IMR-90 (cell line): ENCODE measurements around the gene RNU6-9. TPM values are rescaled to one million over a fixed set of nuclear protein-coding genes. Genes with fewer than 3 reads are reported as not detected.

Source experiments
- ATAC-seq: fragments of 200-7000 bp; cut with Tn5 transposase; 2 replicates; pipeline ENCODE4 v1.9.1; 2020; ENCODE audit warnings: low read depth, mild to moderate bottlenecking, moderate library complexity
- BruUV-seq: library from RNA; stranded (reverse); fragments of 400-500 nt; replicated peaks from 2 replicates; lab custom pipeline; 2021; lab: Mats Ljungman, UMichigan
- CTCF ChIA-PET: fragments of 300-600 bp; formaldehyde crosslinking; extraction: SDS; loops from one replicate; lab custom pipeline; 2021; ENCODE audit warnings: antibody characterized with exemption; lab: Yijun Ruan, JAX
- POLR2A ChIA-PET: fragments of 300-600 bp; sonication (Branson Sonifier 250); formaldehyde crosslinking; loops from one replicate; lab custom pipeline; 2022; ENCODE audit warnings: antibody characterized with exemption; ENCODE audit not compliant: unreplicated experiment; lab: Charles Lee
- DNase-seq: peaks from one replicate; pipeline ENCODE4 v3.0.0; 2013
- H2AFZ ChIP-seq: replicated peaks from 2 replicates; pipeline ENCODE3; 2013; ENCODE audit warnings: low read length, mild to moderate bottlenecking; ENCODE audit not compliant: poor library complexity
- H2AK5ac ChIP-seq: 2 replicates; pipeline ENCODE4 v1.6.1; 2013; ENCODE audit warnings: low read depth, low read length, inconsistent platforms
- H2AK9ac ChIP-seq: replicated peaks from 2 replicates; pipeline ENCODE3; 2013; ENCODE audit warnings: mild to moderate bottlenecking, low read depth, low read length, moderate library complexity; ENCODE audit not compliant: poor library complexity
- H2BK120ac ChIP-seq: 2 replicates; pipeline ENCODE4 v1.6.1; 2013; ENCODE audit warnings: low read depth, low read length, inconsistent platforms
- H2BK15ac ChIP-seq: 3 replicates; pipeline ENCODE4 v1.6.1; 2013; ENCODE audit warnings: low read depth, low read length, inconsistent platforms
- H2BK20ac ChIP-seq: 2 replicates; pipeline ENCODE4 v1.6.1; 2013; ENCODE audit warnings: low read depth, mild to moderate bottlenecking, inconsistent platforms, low read length, moderate library complexity
- H2BK5ac ChIP-seq: 2 replicates; pipeline ENCODE4 v1.6.1; 2013; ENCODE audit warnings: mild to moderate bottlenecking, low read depth, low read length, inconsistent platforms; ENCODE audit not compliant: poor library complexity, severe bottlenecking
- H3K14ac ChIP-seq: replicated peaks from 2 replicates; pipeline ENCODE4 v1.6.1; 2013; ENCODE audit warnings: low read depth, low read length, inconsistent platforms
- H3K18ac ChIP-seq: 2 replicates; pipeline ENCODE4 v1.6.1; 2013; ENCODE audit warnings: low read depth, low read length, control low read depth
- H3K23ac ChIP-seq: 2 replicates; pipeline ENCODE4 v1.6.1; 2013; ENCODE audit warnings: low read depth, low read length, inconsistent platforms
- H3K27ac ChIP-seq: 2 replicates; pipeline ENCODE4 v1.5.1; 2013; ENCODE audit warnings: mild to moderate bottlenecking, control low read depth, low read length; ENCODE audit not compliant: insufficient read depth
- H3K27me3 ChIP-seq: 2 replicates; pipeline ENCODE4 v1.6.1; 2013; ENCODE audit warnings: low read length; ENCODE audit not compliant: control insufficient read depth, insufficient read depth
- H3K36me3 ChIP-seq: 2 replicates; pipeline ENCODE4 v1.6.1; 2013; ENCODE audit warnings: low read length, mixed read lengths; ENCODE audit not compliant: control insufficient read depth, insufficient read depth
- H3K4ac ChIP-seq: 2 replicates; pipeline ENCODE4 v1.6.1; 2013; ENCODE audit warnings: low read depth, low read length, inconsistent platforms
- H3K4me1 ChIP-seq: 2 replicates; pipeline ENCODE4 v1.6.1; 2013; ENCODE audit warnings: low read length, mixed read lengths; ENCODE audit not compliant: control insufficient read depth, insufficient read depth
- H3K4me2 ChIP-seq: 2 replicates; pipeline ENCODE4 v1.6.1; 2013; ENCODE audit warnings: low read depth, mild to moderate bottlenecking, control low read depth, low read length, moderate library complexity
- H3K4me3 ChIP-seq: 2 replicates; pipeline ENCODE4 v1.5.1; 2013; ENCODE audit warnings: low read depth, mild to moderate bottlenecking, control low read depth, low read length, moderate library complexity; ENCODE audit not compliant: insufficient read depth
- H3K56ac ChIP-seq: 2 replicates; pipeline ENCODE4 v1.6.1; 2013; ENCODE audit warnings: low read length, inconsistent platforms; ENCODE audit not compliant: insufficient read depth; ENCODE audit errors: extremely low read depth
- H3K79me1 ChIP-seq, 2 experiments: 2 replicates each; pipeline ENCODE4 v1.6.1; 2013; ENCODE audit warnings: low read length in 2 of 2, inconsistent platforms in 1 of 2, low read depth in 1 of 2
- H3K9ac ChIP-seq: 2 replicates; pipeline ENCODE4 v1.6.1; 2013; ENCODE audit warnings: low read depth, low read length, control low read depth
- H3K9me1 ChIP-seq: 2 replicates; pipeline ENCODE4 v1.6.1; 2013; ENCODE audit warnings: low read length, inconsistent platforms; ENCODE audit not compliant: insufficient read depth
- H3K9me3 ChIP-seq: 2 replicates; pipeline ENCODE4 v1.6.1; 2013; ENCODE audit warnings: low read length; ENCODE audit not compliant: control insufficient read depth, insufficient read depth
- H4K20me1 ChIP-seq: 2 replicates; pipeline ENCODE4 v1.6.1; 2013; ENCODE audit warnings: low read length, inconsistent platforms; ENCODE audit not compliant: insufficient read depth
- H4K5ac ChIP-seq: 2 replicates; pipeline ENCODE4 v1.6.1; 2013; ENCODE audit warnings: mild to moderate bottlenecking, low read depth, low read length, control low read depth
- H4K8ac ChIP-seq, 2 experiments: 2 replicates each; pipeline ENCODE4 v1.6.1; 2013; ENCODE audit warnings: low read depth in 2 of 2, low read length in 2 of 2, control low read depth in 1 of 2, inconsistent platforms in 1 of 2
- H4K91ac ChIP-seq: 2 replicates; pipeline ENCODE4 v1.6.1; 2013; ENCODE audit warnings: low read depth, low read length, inconsistent platforms; ENCODE audit not compliant: insufficient read depth
- BHLHE40 ChIP-seq: fragments of 150-350 bp; IDR thresholded peaks from 2 replicates; pipeline ENCODE4 v1.6.1; 2016; ENCODE audit warnings: mild to moderate bottlenecking, low read depth, low read length
- ELK1 ChIP-seq: fragments of 150-350 bp; IDR thresholded peaks from 2 replicates; pipeline ENCODE4 v1.6.1; 2016; ENCODE audit warnings: low read depth, mild to moderate bottlenecking, low read length, moderate library complexity, borderline replicate concordance
- MAZ ChIP-seq: IDR thresholded peaks from 2 replicates; pipeline ENCODE4 v1.6.1; 2012; ENCODE audit warnings: low read depth, mild to moderate bottlenecking, low read length, improper control_type of control experiment, moderate library complexity, borderline replicate concordance
- USF2 ChIP-seq: fragments of 150-350 bp; IDR thresholded peaks from 2 replicates; pipeline ENCODE4 v1.6.1; 2017; ENCODE audit warnings: mild to moderate bottlenecking, antibody characterized with exemption, low read length, low read depth
- WGBS, 2 experiments: methylation state at CpG; one replicate each; pipeline versions ENCODE4 v1.1.5 to v1.1.7; 2013; ENCODE audit warnings: missing lambda C conversion rate in 2 of 2; ENCODE audit not compliant: insufficient read length in 1 of 2; ENCODE audit errors: extremely low coverage in 2 of 2; 5-methylcytosine and 5-hydroxymethylcytosine counted together
- dilution Hi-C: fragments of 300-500 bp; cut with HindIII; formaldehyde crosslinking; loops from one replicate; pipeline ENCODE4 v1.14.3; 2018; ENCODE audit warnings: low sequenced_read_pairs; ENCODE audit not compliant: unreplicated experiment
- in situ Hi-C: fragments of 300-500 bp; cut with MboI; formaldehyde crosslinking; loops from 3 replicates; pipeline ENCODE4 v1.14.3; 2019; ENCODE audit warnings: low sequenced_read_pairs, inconsistent platforms, mixed read lengths
- intact Hi-C: fragments of 100-400 bp; cut with micrococcal nuclease; formaldehyde crosslinking; loops from 2 replicates; pipeline ENCODE4 v1.10.0; 2022
- polyA plus RNA-seq, 3 experiments: library from polyadenylated mRNA; depleted of rRNA; stranded (reverse); fragments of >200 nt; gene quantifications; 2 replicates each; pipeline ENCODE4 v1.2.3, GENCODE V29; 2012; ENCODE audit warnings: low replicate concordance in 1 of 3
- total RNA-seq: library from RNA; depleted of rRNA; stranded (reverse); fragments of >200 nt; gene quantifications from 2 replicates; pipeline ENCODE4 v1.2.3, GENCODE V29; 2012

Gene RNU6-9
- total and polyA plus RNA-seq, 2 of the 4 experiments (the other 2 are of a cell fraction): not detected

GRCh38 chr19:940591-941291 is 47.5 kb downstream of the RNU6-9 start:
- TF ChIP-seq ELK1: no peak
- no peak for TF ChIP-seq USF2
- TF ChIP-seq BHLHE40: peak; percentile 63
- TF ChIP-seq MAZ: no peak
- H2AFZ ChIP-seq: peak overlapping the region; percentile 58
- dilution Hi-C loops: no loop called here
- peaks cover 17% of the 10 kb centered on the region for H3K9me1 ChIP-seq
- H3K79me1 ChIP-seq: peaks cover 17 to 79% of the 10 kb centered on the region in 2 experiments
- ATAC-seq (peak; percentile 80), DNase-seq (peak; percentile 57)
- H3K23ac ChIP-seq: no peak overlapping the region
- CTCF ChIA-PET: no interaction called here
- H3K27ac ChIP-seq: peak overlapping the region; percentile 43
- intact Hi-C loops: no loop called here
- H3K4ac ChIP-seq: peak overlapping the region; percentile 0; the same call in 1 of the 2 replicates
- no peak overlapping the region for H2BK120ac ChIP-seq
- peaks cover 9% of the 10 kb centered on the region; the same call in 1 of the 2 replicates for H3K4me1 ChIP-seq
- H4K20me1 ChIP-seq: peaks cover 88% of the 10 kb centered on the region
- H2BK5ac ChIP-seq: peak overlapping the region; percentile 21
- no peak overlapping the region for H3K4me3 ChIP-seq
- no peak overlapping the region for H3K56ac ChIP-seq
- H3K36me3 ChIP-seq: peaks cover 51% of the 10 kb centered on the region
- H2AK5ac ChIP-seq: peak overlapping the region; percentile 96
- POLR2A ChIA-PET: no interaction called here
- peak overlapping the region; percentile 59; the same call in 1 of the 3 replicates for H2BK15ac ChIP-seq
- peak overlapping the region; percentile 62; the same call in 1 of the 2 replicates for H4K91ac ChIP-seq
- peak overlapping the region; percentile 51 to 65; a peak in 2 of 4 replicates for H4K8ac ChIP-seq
- 0 out of 2 replicates have a peak overlapping the region, but pooled peaks have one; percentile 1 for H3K14ac ChIP-seq
- peak overlapping the region; percentile 82 for H2AK9ac ChIP-seq
- no peaks in the 10 kb centered on the region for H3K27me3 ChIP-seq
- WGBS, 2 experiments: 44% methylated on average over 44 of the region's 64 CpGs; no CpG with 5 or more reads in 1 of the 2 experiments
- no peak overlapping the region for H2BK20ac ChIP-seq
- in situ Hi-C loops: no loop called here
- no peak overlapping the region; the same call in 1 of the 2 replicates for H3K4me2 ChIP-seq
- BruUV-seq: no TSS peak
- H3K18ac ChIP-seq: no peak overlapping the region
- no peaks in the 10 kb centered on the region for H3K9me3 ChIP-seq
- no peak overlapping the region for H4K5ac ChIP-seq
- H3K9ac ChIP-seq: no peak overlapping the region
